Ishikawa (cell line): ENCODE data around the gene MCU.

Source experiments
- CREB1 ChIP-seq: IDR thresholded peaks from 2 replicates; pipeline ENCODE4 v1.6.1; 2012; ENCODE audit warnings: low read depth
- TF ChIP-seq, protein P1 (sequence below): IDR thresholded peaks from 2 replicates; pipeline ENCODE4 v1.6.1; 2012; ENCODE audit warnings: low read depth, mild to moderate bottlenecking

DNA sequence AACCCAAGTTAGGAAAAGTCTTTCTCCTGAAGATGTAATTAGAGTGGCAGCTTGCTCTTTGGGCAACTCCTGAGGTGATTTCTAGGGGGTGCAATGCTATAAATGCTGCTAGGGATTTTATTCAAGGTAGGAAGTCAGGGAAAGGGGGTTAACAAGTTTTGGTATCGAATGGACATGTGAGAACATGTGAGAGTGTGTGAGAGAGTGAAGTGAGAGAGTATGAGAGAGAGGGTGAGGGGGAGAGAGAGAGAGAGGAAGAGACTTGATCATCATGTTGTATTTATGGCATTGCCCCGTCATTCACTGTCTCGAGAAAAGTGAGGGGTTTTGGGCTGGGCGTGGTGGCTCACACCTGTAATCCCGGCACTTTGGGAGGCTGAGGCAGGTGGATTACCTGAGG is 50.9 kb downstream of the MCU start:
- no peak for TF ChIP-seq CREB1
- TF ChIP-seq, protein P1, sequence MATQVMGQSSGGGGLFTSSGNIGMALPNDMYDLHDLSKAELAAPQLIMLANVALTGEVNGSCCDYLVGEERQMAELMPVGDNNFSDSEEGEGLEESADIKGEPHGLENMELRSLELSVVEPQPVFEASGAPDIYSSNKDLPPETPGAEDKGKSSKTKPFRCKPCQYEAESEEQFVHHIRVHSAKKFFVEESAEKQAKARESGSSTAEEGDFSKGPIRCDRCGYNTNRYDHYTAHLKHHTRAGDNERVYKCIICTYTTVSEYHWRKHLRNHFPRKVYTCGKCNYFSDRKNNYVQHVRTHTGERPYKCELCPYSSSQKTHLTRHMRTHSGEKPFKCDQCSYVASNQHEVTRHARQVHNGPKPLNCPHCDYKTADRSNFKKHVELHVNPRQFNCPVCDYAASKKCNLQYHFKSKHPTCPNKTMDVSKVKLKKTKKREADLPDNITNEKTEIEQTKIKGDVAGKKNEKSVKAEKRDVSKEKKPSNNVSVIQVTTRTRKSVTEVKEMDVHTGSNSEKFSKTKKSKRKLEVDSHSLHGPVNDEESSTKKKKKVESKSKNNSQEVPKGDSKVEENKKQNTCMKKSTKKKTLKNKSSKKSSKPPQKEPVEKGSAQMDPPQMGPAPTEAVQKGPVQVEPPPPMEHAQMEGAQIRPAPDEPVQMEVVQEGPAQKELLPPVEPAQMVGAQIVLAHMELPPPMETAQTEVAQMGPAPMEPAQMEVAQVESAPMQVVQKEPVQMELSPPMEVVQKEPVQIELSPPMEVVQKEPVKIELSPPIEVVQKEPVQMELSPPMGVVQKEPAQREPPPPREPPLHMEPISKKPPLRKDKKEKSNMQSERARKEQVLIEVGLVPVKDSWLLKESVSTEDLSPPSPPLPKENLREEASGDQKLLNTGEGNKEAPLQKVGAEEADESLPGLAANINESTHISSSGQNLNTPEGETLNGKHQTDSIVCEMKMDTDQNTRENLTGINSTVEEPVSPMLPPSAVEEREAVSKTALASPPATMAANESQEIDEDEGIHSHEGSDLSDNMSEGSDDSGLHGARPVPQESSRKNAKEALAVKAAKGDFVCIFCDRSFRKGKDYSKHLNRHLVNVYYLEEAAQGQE, result no peak
